RWPE1 (cell line): ENCODE data around the gene TP63.

ENCODE experiments used
- CTCF ChIA-PET: fragments of 350-600 bp; sonication (Branson Sonifier 250); formaldehyde crosslinking; extraction: SDS; loops from one replicate; lab custom pipeline; 2021; lab: Yijun Ruan, JAX
- POLR2A ChIA-PET: fragments of 400-600 bp; formaldehyde crosslinking; extraction: SDS; loops from one replicate; lab custom pipeline; 2020; ENCODE audit warnings: antibody characterized with exemption; ENCODE audit not compliant: low non-redundant PET; lab: Yijun Ruan, JAX
- DNase-seq: peaks from one replicate; pipeline ENCODE4 v3.0.0; 2012; ENCODE audit warnings: low spot score
- H3K27ac ChIP-seq: fragments of 450-650 bp; 2 replicates; pipeline ENCODE4 v1.5.1; 2017
- TF ChIP-seq, protein P1 (sequence below): fragments of 450-650 bp; conservative IDR thresholded peaks from 2 replicates; pipeline ENCODE4 v1.5.1; 2017; ENCODE audit warnings: low read depth, mild to moderate bottlenecking

The TP63 gene

DNA sequence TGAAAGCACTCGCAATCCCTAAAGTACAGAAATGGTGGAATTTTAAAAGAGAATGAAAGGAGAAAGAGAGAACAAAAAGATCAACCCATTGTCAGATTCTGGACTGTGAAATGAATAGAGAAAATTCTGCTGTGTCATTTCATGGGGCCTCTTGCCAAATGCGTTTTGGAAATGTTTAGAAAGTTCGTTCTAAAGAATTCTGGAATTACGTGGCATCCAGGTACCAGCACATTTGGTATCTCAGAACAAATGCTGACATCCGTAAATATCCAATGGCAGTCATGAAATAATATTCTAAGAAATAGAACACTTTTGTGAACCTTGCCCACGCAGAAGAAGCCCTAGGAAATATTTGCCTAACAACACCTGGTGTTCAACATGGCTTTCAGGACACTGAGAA is 270.3 kb downstream of the TP63 start:
- ChIA-PET CTCF (no interaction called here), POLR2A (no interaction called here)
- peak overlapping the region; percentile 94 for H3K27ac ChIP-seq
- no peak for DNase-seq
- TF ChIP-seq, protein P1, sequence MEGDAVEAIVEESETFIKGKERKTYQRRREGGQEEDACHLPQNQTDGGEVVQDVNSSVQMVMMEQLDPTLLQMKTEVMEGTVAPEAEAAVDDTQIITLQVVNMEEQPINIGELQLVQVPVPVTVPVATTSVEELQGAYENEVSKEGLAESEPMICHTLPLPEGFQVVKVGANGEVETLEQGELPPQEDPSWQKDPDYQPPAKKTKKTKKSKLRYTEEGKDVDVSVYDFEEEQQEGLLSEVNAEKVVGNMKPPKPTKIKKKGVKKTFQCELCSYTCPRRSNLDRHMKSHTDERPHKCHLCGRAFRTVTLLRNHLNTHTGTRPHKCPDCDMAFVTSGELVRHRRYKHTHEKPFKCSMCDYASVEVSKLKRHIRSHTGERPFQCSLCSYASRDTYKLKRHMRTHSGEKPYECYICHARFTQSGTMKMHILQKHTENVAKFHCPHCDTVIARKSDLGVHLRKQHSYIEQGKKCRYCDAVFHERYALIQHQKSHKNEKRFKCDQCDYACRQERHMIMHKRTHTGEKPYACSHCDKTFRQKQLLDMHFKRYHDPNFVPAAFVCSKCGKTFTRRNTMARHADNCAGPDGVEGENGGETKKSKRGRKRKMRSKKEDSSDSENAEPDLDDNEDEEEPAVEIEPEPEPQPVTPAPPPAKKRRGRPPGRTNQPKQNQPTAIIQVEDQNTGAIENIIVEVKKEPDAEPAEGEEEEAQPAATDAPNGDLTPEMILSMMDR: no peak

DNA sequence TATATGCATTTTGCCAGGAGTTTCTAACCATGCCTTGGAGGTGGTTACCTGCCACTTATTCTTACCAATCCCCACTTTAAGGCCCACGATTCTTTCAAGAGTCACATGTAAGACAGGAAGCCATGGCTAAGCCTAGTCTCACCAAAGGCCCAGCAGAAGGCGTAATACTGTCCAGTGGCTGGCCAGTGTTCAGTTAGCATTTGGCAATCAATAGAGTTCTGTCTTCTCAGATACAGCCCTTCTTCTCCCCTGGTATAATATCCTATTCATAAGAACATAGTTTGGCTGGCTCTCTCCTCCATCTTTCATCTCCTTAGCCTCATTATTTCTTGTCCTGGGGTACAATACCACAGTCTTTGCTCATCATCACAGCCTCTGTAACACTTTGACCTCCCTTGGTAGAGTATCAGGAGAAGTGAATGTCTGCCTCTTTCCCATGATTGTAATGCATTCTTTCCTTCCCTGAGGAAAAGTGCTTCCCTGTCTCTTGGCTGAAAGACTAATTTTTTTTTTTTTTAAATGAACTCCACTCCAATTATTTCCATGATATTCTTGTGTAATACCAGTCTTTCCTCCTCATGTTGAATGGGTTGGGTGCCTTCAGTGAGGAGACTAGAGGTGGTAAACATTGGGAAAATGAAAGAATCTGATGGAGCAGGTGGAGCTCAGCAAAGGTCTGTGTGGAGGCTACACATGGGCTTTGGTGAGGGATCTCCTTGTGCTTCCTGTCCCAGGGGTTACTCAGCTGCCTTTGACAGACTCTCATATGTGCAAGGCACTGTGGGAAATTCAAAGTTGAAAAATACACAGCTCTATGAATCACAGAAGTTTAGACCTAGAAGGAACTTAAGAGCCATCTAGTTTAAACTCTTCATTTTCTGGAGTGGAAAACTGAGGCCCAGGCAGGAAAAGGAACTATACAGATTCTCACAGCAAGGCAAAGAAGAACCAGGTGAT is 271.3 kb downstream of the TP63 start:
- H3K27ac ChIP-seq: no peak overlapping the region
- no peak for DNase-seq
- ChIA-PET CTCF (interaction anchor here (0.7 kb wide), 1 partner anchor 411 kb away, joined by 3 read pairs; no protein-coding TSS in a partner anchor), POLR2A (no interaction called here)
- TF ChIP-seq, protein P1: no peak

DNA sequence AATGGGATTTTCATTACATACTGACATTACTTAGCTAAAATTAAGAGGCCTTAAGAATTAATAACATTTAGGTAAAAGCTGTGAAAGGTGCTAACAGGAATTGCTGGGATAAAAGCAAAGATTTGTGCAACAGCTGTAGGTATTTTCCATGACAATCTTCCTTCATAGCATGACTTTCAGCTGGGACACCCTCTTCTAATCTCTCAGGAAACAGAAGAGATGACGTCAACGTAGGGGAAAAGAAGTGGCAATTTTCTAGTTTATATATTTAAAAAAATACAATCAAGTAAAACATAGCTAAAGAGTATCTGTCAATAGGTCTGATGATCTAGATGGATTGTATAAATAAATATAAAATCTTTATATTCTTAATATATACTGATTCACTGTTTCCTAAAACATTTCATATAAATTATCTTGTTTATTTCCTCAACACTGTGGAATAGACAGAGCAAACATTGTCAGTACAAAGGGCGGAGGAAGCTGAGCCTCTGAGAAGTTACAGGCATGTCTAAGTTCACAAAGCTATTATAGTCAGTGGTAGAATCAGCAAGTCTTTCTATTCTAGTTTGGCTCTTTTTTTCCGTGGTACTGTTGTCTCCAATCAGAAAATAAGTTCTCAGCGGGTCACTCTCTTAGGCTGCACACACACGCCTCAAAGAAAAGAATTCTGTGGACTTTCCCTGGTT is 272.5 kb downstream of the TP63 start:
- H3K27ac ChIP-seq: no peak overlapping the region
- CTCF ChIA-PET: interaction anchor here (0.7 kb wide), 1 partner anchor 412 kb away, joined by 3 read pairs; no protein-coding TSS in a partner anchor
- no peak for DNase-seq
- POLR2A ChIA-PET: no interaction called here
- TF ChIP-seq, protein P1: no peak

DNA sequence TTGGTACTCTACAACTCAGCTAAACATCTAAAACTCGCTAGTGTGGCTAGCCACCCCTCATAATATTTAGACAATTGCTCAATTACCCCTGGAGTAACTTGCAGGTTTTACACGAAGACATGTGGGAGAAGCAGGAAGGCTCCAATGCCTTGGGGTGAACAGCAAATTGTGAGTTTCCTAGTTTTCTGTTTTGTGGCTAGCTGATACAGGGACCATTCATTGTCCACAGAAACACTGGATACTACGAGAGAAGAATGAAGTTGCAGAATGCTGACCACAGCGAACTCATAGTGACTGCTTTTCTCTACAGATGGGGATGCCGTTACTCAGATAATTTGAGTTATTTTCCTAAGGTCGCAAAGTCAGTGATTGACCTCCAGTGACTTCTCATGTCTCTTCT is 276.6 kb downstream of the TP63 start:
- ChIA-PET CTCF (interaction anchor here (0.7 kb wide), 1 partner anchor 210 kb away, joined by 3 read pairs; no protein-coding TSS in a partner anchor), POLR2A (no interaction called here)
- DNase-seq: no peak
- TF ChIP-seq, protein P1: no peak
- H3K27ac ChIP-seq: no peak overlapping the region

DNA sequence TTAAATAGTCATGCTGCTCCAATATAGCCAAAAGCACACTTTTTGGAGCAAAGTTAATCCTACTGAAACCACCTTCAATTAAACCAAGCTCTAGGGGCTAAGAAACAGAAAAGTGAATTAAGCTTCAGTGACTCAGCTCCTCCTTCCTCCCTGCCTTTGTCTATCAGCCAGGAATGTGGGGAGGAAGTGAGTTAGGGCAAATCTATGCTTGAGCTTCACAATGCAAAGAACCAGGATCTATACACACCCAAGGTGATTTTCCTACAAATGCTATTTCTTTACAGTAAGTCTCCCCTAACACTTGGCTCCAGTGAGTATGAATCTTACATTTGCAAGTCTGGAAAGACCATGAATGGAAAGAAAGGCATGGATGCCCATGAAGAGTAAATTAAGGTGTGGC is 277.5 kb downstream of the TP63 start:
- peak; percentile 75 for DNase-seq
- TF ChIP-seq, protein P1: no peak
- POLR2A ChIA-PET: no interaction called here
- CTCF ChIA-PET: interaction anchor here (0.6 kb wide), 1 partner anchor 25 kb away, joined by 3 read pairs; no protein-coding TSS in a partner anchor
- no peak overlapping the region for H3K27ac ChIP-seq

DNA sequence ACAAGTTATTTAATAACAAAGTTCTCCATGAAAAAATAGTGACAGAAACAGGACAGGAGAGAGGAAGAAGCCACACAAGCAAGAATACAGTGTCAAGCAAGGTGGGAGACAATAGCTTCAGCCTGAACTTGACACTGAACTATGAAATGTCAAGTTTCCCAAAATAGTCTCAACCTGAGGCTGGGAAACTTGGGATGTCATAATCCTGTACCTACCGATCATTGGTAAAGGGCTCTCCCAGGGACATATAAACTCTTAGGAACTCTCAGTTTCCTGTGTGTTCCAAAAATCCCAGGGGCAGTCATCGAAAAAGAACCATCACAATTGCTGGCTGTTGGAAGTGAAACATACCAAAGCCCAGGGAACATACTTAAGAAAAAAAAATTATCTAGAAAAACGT is 277.9 kb downstream of the TP63 start:
- no peak for DNase-seq
- TF ChIP-seq, protein P1: no peak
- POLR2A ChIA-PET: no interaction called here
- no peak overlapping the region for H3K27ac ChIP-seq
- CTCF ChIA-PET: interaction anchor here (0.6 kb wide), 1 partner anchor 26 kb away, joined by 3 read pairs; no protein-coding TSS in a partner anchor
